HG03066 (cell line): ENCODE data around the gene STUM.

ENCODE experiments used
- ATAC-seq: cut with Tn5 transposase; IDR thresholded peaks from one replicate; pipeline ENCODE4 v1.9.1; 2021; ENCODE audit warnings: low read depth; ENCODE audit not compliant: unreplicated experiment

STUM gene

GRCh38 chr1:226532553-226532952 is 16.0 kb upstream of the STUM start:
- no peak for ATAC-seq

- ATAC-seq, result no peak
Measured at GRCh38 chr1:226533220-226533619, 15.3 kb upstream of the STUM start.

GRCh38 chr1:226534098-226534497 is 14.5 kb upstream of the STUM start:
- no peak for ATAC-seq

- ATAC-seq, result no peak
Measured at GRCh38 chr1:226534645-226535044, 13.9 kb upstream of the STUM start.

GRCh38 chr1:226535666-226536065 is 12.9 kb upstream of the STUM start:
- no peak for ATAC-seq

GRCh38 chr1:226541231-226541630 is 7.3 kb upstream of the STUM start:
- no peak for ATAC-seq

- no peak for ATAC-seq
Measured at GRCh38 chr1:226541631-226542622, 6.6 kb upstream of the STUM start.

GRCh38 chr1:226542623-226543103 is 5.9 kb upstream of the STUM start:
- no peak for ATAC-seq

GRCh38 chr1:226545836-226546596 is 2.5 kb upstream of the STUM start:
- ATAC-seq, result no peak

- ATAC-seq, result no peak
Measured at GRCh38 chr1:226546926-226547325, 1.6 kb upstream of the STUM start.

- peak; percentile 63 for ATAC-seq
Measured at GRCh38 chr1:226547754-226548191, 791 bp upstream of the STUM start.

- no peak for ATAC-seq
Measured at GRCh38 chr1:226549094-226549936, 751 bp downstream of the STUM start.

- no peak for ATAC-seq
Measured at GRCh38 chr1:226549937-226550671, 1.5 kb downstream of the STUM start.

GRCh38 chr1:226550672-226551041 is 2.1 kb downstream of the STUM start:
- ATAC-seq, result no peak

GRCh38 chr1:226551299-226551698 is 2.7 kb downstream of the STUM start:
- ATAC-seq, result no peak

GRCh38 chr1:226552061-226552460 is 3.5 kb downstream of the STUM start:
- ATAC-seq, result no peak

GRCh38 chr1:226553266-226553923 is 4.8 kb downstream of the STUM start:
- ATAC-seq, result no peak

- ATAC-seq, result no peak
Measured at GRCh38 chr1:226553924-226554282, 5.3 kb downstream of the STUM start.

GRCh38 chr1:226555092-226555491 is 6.5 kb downstream of the STUM start:
- no peak for ATAC-seq
